ENCODE data around the gene C15orf61. TPM values are rescaled to one million over a fixed set of nuclear protein-coding genes. Genes with fewer than 3 reads are reported as not detected.

The C15orf61 gene
- polyA plus RNA-seq, 1 donor from 2014 or later: 20.6 TPM

DNA sequence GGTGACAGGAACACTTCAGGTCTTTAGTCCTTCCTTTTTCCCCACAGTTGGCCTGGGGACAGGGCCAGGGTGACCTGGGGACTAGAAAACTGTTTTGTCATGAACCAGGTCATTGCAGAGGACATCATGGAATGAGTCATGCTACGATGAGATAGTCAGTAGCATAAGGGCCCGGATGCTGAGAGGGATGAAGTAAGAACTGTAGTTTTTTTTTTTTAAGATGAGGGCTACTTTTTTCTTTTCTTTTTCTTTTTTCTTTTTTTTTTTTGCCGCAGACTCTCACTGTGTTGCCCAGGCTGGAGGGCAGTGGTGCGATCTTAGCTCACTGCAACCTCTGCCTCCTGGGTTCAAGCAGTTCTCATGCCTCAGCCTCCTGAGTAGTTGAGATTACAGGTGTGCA lies 29.6 kb downstream of the C15orf61 start:
- Histone ChIP-seq H3K9me3 (ENCODE audit: low read length) (no peaks in the 10 kb centered on the region), H3K79me2 (replicated peaks; ENCODE audit: insufficient read depth, low read length) (peaks cover 16% of the 10 kb centered on the region), H3K27ac (ENCODE audit: low read length) (peak overlapping the region; percentile 73), H3K4me2 (ENCODE audit: low read length) (peak overlapping the region; percentile 15), H3F3A (ENCODE audit: insufficient read depth, low read length, poor library complexity, severe bottlenecking) (no peaks in the 10 kb centered on the region), H3K9ac (ENCODE audit: low read length) (peak overlapping the region; percentile 7), H2AFZ (ENCODE audit: low read depth, low read length) (no peak overlapping the region), H3K27me3 (ENCODE audit: insufficient read depth, low read depth, low read length) (no peaks in the 10 kb centered on the region), H3K4me3 (ENCODE audit: low read length) (peak overlapping the region; percentile 56), H3K9me2 (ENCODE audit: insufficient read depth, low read length) (no peaks in the 10 kb centered on the region), H3K36me3 (ENCODE audit: insufficient read depth, low read length) (no peaks in the 10 kb centered on the region), H4K20me1 (ENCODE audit: insufficient read depth) (no peaks in the 10 kb centered on the region)
- TF ChIP-seq, protein P1, sequence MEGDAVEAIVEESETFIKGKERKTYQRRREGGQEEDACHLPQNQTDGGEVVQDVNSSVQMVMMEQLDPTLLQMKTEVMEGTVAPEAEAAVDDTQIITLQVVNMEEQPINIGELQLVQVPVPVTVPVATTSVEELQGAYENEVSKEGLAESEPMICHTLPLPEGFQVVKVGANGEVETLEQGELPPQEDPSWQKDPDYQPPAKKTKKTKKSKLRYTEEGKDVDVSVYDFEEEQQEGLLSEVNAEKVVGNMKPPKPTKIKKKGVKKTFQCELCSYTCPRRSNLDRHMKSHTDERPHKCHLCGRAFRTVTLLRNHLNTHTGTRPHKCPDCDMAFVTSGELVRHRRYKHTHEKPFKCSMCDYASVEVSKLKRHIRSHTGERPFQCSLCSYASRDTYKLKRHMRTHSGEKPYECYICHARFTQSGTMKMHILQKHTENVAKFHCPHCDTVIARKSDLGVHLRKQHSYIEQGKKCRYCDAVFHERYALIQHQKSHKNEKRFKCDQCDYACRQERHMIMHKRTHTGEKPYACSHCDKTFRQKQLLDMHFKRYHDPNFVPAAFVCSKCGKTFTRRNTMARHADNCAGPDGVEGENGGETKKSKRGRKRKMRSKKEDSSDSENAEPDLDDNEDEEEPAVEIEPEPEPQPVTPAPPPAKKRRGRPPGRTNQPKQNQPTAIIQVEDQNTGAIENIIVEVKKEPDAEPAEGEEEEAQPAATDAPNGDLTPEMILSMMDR (IDR thresholded peaks at IDR 0.05; ENCODE audit: poor library complexity, severe bottlenecking): no peak
- no peak for TF ChIP-seq RAD21 (conservative IDR thresholded peaks at IDR 0.05)
- no peak for TF ChIP-seq EP300 (conservative IDR thresholded peaks at IDR 0.05; ENCODE audit: poor library complexity, severe bottlenecking)

DNA sequence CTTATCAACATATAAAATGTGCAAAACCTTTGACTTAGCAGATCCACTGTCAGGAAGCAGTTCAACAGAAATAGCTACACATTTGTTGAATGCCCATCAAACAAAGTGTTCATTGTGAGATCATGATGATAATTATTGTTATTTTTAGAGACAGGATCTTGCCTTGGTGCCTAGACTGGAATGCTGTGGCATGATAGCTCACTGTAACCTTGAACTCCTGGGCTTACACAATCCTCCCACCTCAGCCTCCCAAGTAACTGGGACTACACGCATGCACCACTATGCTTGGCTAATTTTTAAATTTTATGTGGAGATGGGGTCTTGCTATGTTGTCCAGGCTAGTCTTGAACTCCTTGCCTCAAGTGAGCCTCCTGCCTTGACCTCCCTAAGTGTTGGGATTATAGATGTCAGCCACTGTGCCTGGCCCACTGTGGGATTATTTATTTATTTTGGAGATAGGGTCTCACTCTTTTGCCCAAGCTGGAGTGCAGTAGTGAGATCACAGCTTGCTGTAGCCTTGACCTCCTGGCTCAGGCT lies 30.3 kb downstream of the C15orf61 start:
- Histone ChIP-seq H3K4me2 (ENCODE audit: low read length) (no peak overlapping the region), H3K9ac (ENCODE audit: low read length) (no peak overlapping the region), H3K9me2 (ENCODE audit: insufficient read depth, low read length) (no peaks in the 10 kb centered on the region), H3K79me2 (replicated peaks; ENCODE audit: insufficient read depth, low read length) (peaks cover 16% of the 10 kb centered on the region), H3K9me3 (ENCODE audit: low read length) (no peaks in the 10 kb centered on the region), H3F3A (ENCODE audit: insufficient read depth, low read length, poor library complexity, severe bottlenecking) (no peaks in the 10 kb centered on the region), H3K36me3 (ENCODE audit: insufficient read depth, low read length) (no peaks in the 10 kb centered on the region), H3K4me3 (ENCODE audit: low read length) (no peak overlapping the region), H4K20me1 (ENCODE audit: insufficient read depth) (no peaks in the 10 kb centered on the region), H2AFZ (ENCODE audit: low read depth, low read length) (no peak overlapping the region), H3K27ac (ENCODE audit: low read length) (no peak overlapping the region), H3K27me3 (ENCODE audit: insufficient read depth, low read depth, low read length) (no peaks in the 10 kb centered on the region)
- TF ChIP-seq MXI1 (conservative IDR thresholded peaks at IDR 0.05; ENCODE audit: poor library complexity, severe bottlenecking): no peak
- TF ChIP-seq, protein P2, sequence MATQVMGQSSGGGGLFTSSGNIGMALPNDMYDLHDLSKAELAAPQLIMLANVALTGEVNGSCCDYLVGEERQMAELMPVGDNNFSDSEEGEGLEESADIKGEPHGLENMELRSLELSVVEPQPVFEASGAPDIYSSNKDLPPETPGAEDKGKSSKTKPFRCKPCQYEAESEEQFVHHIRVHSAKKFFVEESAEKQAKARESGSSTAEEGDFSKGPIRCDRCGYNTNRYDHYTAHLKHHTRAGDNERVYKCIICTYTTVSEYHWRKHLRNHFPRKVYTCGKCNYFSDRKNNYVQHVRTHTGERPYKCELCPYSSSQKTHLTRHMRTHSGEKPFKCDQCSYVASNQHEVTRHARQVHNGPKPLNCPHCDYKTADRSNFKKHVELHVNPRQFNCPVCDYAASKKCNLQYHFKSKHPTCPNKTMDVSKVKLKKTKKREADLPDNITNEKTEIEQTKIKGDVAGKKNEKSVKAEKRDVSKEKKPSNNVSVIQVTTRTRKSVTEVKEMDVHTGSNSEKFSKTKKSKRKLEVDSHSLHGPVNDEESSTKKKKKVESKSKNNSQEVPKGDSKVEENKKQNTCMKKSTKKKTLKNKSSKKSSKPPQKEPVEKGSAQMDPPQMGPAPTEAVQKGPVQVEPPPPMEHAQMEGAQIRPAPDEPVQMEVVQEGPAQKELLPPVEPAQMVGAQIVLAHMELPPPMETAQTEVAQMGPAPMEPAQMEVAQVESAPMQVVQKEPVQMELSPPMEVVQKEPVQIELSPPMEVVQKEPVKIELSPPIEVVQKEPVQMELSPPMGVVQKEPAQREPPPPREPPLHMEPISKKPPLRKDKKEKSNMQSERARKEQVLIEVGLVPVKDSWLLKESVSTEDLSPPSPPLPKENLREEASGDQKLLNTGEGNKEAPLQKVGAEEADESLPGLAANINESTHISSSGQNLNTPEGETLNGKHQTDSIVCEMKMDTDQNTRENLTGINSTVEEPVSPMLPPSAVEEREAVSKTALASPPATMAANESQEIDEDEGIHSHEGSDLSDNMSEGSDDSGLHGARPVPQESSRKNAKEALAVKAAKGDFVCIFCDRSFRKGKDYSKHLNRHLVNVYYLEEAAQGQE (IDR thresholded peaks at IDR 0.05; ENCODE audit: borderline replicate concordance): no peak
- TF ChIP-seq, protein P1 (IDR thresholded peaks at IDR 0.05; ENCODE audit: poor library complexity, severe bottlenecking): no peak
- TF ChIP-seq POLR2AphosphoS5 (IDR thresholded peaks at IDR 0.05): no peak
- TF ChIP-seq EZH2 (IDR thresholded peaks at IDR 0.05; ENCODE audit: borderline replicate concordance, insufficient read depth, low read length, poor library complexity, severe bottlenecking): no peak
- TF ChIP-seq TAF1 (IDR thresholded peaks at IDR 0.05; ENCODE audit: low read depth): no peak
- no peak for TF ChIP-seq SMC3 (conservative IDR thresholded peaks at IDR 0.05; ENCODE audit: poor library complexity)
- TF ChIP-seq EP300 (conservative IDR thresholded peaks at IDR 0.05; ENCODE audit: poor library complexity, severe bottlenecking): no peak
- no peak for TF ChIP-seq RAD21 (conservative IDR thresholded peaks at IDR 0.05)

Measured in neural cell (in vitro differentiated cells).